HG03460 (cell line): ENCODE measurements around the gene SLCO4A1.
A peak's percentile ranks its signal among the peaks of the same experiment; 100 is the strongest.

ENCODE experiments used
- ATAC-seq: cut with Tn5 transposase; IDR thresholded peaks from one replicate; pipeline ENCODE4 v1.9.1; 2021; ENCODE audit not compliant: unreplicated experiment

SLCO4A1 gene

GRCh38 chr20:62650551-62651284, 8.4 kb downstream of the SLCO4A1 start:
- no peak for ATAC-seq

DNA sequence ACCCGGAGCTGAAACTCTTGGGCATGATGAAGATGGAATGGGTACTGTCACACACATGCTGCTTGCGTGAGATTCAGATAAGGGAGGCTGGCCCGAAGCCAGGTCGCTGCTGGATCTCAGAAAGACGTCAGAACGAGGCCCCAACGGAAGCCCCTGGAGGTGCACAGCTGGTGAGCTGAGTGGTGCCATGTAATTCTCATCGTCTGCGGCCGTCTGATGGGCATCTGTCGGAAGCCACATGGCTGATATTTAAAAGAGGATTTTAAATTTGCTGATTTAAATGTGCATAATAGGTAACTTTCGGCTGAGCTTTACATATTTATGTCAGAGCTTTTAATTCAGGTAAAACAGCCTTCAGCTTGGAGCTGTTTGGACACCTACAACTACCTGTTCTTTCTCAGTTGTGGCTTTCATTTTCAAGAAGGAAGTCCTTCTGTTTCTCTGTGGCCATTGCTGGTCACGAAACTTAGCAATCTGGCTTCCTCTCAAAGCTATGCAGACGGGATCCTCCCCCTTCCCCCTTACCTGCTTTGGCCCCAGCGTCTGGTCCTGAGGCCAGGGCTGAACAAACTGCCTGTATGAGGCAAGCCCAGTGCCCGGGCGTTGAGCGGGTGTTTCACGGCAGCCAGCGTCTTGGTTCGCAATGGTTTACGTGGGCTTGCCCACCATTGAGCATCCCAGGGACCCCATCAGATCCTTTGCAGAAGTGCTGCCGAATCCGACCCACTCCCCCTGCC, 9.2 kb downstream of the SLCO4A1 start:
- peak; percentile 60 for ATAC-seq

GRCh38 chr20:62652041-62652893, 10.0 kb downstream of the SLCO4A1 start:
- peak; percentile 59 for ATAC-seq

GRCh38 chr20:62652894-62653305, 10.6 kb downstream of the SLCO4A1 start:
- ATAC-seq, result no peak

GRCh38 chr20:62653373-62653772, 11.1 kb downstream of the SLCO4A1 start:
- ATAC-seq, result no peak

- ATAC-seq, result no peak
Measured at GRCh38 chr20:62653951-62654685, 11.8 kb downstream of the SLCO4A1 start.

GRCh38 chr20:62655282-62656196, 13.2 kb downstream of the SLCO4A1 start:
- ATAC-seq, result no peak

GRCh38 chr20:62656197-62656918, 14.1 kb downstream of the SLCO4A1 start:
- no peak for ATAC-seq

- ATAC-seq, result no peak
Measured at GRCh38 chr20:62656919-62657588, 14.8 kb downstream of the SLCO4A1 start.

DNA sequence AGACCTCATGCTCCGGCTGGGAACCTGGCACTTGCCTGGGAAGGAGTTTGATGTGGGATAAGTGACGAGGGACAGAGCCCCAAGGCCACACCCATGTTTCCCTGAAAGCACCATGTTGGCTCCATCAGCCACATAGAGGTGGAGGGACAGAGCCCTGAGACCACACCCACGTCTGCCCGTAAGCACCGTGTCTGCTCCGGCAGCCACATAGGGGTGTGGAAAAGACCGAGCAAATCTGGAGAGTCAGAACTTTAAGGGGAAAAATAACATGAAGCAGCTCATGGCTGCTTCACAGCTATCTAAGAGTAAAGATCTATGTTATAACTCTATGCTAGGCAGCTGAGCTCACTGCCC, 15.3 kb downstream of the SLCO4A1 start:
- ATAC-seq, result no peak

DNA sequence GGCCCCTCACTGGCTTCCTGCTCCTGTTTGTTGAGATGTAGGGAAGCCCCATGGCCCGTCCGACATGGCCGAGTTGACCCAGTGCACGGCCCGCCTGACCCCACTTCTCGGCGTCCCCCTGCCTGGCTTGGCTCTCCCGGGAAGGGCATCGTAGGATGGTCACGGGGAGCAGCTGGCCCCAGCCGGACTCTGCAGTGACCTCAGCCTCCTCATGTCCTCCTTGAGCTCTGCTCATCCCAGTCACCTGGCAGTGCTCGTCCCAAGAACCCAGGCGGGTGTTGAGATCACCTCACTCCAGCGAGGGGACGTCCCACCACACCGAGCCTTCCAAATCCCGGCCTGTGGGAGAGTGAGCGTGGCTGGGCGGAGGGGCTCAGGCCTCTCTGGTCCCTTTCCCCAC, 15.7 kb downstream of the SLCO4A1 start:
- ATAC-seq, result no peak

- no peak for ATAC-seq
Measured at GRCh38 chr20:62658593-62659178, 16.4 kb downstream of the SLCO4A1 start.

- ATAC-seq, result no peak
Measured at GRCh38 chr20:62659488-62660239, 17.4 kb downstream of the SLCO4A1 start.

DNA sequence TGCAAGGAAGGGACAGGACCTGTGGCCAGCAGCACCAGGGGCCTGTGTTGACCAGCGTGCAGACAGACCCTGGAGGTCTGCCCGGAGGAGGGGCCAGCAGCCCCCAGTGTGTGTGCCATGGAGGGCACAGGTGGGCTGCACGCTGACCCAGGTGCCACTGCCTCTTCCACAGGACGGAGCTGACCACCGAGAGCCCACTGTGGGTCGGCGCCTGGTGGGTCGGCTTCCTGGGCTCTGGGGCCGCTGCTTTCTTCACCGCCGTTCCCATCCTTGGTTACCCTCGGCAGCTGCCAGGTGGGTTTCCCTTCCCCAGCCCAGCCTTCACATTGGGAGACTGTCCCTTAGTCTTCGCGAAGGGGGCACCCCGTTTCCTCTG, 17.9 kb downstream of the SLCO4A1 start:
- ATAC-seq, result no peak

- no peak for ATAC-seq
Measured at GRCh38 chr20:62660768-62661167, 18.5 kb downstream of the SLCO4A1 start.

GRCh38 chr20:62661647-62662046, 19.3 kb downstream of the SLCO4A1 start:
- no peak for ATAC-seq

DNA sequence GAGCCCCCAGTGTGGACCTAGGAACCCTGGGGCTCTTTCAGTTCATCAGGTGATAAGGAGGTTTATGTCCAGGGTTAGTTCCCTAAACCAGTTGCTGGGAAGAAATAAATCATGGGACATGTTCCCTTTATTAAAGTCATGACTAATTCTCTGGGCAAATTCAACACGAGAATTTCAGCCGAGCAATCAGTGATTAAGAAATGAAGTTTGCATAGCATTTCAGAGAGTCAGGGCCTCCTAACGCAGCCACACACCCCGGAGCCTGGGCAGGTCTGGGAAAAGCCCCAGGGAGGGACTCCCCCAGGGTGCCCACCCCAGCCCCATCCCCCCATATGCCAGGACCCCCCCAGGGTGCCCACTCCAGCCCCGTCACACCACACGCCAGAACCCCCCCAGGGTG, 20.1 kb downstream of the SLCO4A1 start:
- no peak for ATAC-seq
